Esophagus muscularis mucosa (tissue), 3 donors: ENCODE results near the gene MAP7.

Experiments used
- POLR2A ChIP-seq: fragments of 450-650 bp; IDR thresholded peaks from one replicate; pipeline ENCODE4 v1.6.1; 2017; ENCODE audit warnings: antibody characterized with exemption, moderate library complexity, mild to moderate bottlenecking, low read depth
- POLR2AphosphoS5 ChIP-seq, 2 donors: sonication (generic); formaldehyde crosslinking; IDR thresholded peaks; one replicate each; pipeline ENCODE4 v1.6.1; 2017; ENCODE audit warnings: antibody characterized with exemption in 2 of 2
- TF ChIP-seq, protein P1 (sequence below), 3 experiments: fragments of 200-600 bp in 2 of 3; fragments of 450-650 bp in 1 of 3; sonication (generic) in 2 of 3; IDR thresholded peaks; one replicate each; pipeline ENCODE4 v1.5.1; 2017 to 2019; ENCODE audit warnings: antibody characterized with exemption in 3 of 3, mild to moderate bottlenecking in 2 of 3, moderate library complexity in 1 of 3

- TF ChIP-seq, protein P1, sequence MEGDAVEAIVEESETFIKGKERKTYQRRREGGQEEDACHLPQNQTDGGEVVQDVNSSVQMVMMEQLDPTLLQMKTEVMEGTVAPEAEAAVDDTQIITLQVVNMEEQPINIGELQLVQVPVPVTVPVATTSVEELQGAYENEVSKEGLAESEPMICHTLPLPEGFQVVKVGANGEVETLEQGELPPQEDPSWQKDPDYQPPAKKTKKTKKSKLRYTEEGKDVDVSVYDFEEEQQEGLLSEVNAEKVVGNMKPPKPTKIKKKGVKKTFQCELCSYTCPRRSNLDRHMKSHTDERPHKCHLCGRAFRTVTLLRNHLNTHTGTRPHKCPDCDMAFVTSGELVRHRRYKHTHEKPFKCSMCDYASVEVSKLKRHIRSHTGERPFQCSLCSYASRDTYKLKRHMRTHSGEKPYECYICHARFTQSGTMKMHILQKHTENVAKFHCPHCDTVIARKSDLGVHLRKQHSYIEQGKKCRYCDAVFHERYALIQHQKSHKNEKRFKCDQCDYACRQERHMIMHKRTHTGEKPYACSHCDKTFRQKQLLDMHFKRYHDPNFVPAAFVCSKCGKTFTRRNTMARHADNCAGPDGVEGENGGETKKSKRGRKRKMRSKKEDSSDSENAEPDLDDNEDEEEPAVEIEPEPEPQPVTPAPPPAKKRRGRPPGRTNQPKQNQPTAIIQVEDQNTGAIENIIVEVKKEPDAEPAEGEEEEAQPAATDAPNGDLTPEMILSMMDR (IDR thresholded peaks at IDR 0.05), result no peak
- no peak for TF ChIP-seq POLR2AphosphoS5 (IDR thresholded peaks at IDR 0.05)
- TF ChIP-seq POLR2A, result no peak
Observed at GRCh38 chr6:136415351-136416007, 134.7 kb downstream of the MAP7 start.
